GM18519 (cell line): ENCODE results near the gene ZBTB3.
A peak's percentile ranks its signal among the peaks of the same experiment; 100 is the strongest.
"Not testable (repeated sequence)": the region's sequence is repeated elsewhere in the genome, so short reads cannot be mapped to it uniquely, and the experiment has no call there.

Experiments
- ATAC-seq: cut with Tn5 transposase; IDR thresholded peaks from one replicate; pipeline ENCODE4 v1.9.1; 2021; ENCODE audit warnings: mild to moderate bottlenecking, moderate library complexity; ENCODE audit not compliant: unreplicated experiment, low FRiP score

ZBTB3 gene

DNA sequence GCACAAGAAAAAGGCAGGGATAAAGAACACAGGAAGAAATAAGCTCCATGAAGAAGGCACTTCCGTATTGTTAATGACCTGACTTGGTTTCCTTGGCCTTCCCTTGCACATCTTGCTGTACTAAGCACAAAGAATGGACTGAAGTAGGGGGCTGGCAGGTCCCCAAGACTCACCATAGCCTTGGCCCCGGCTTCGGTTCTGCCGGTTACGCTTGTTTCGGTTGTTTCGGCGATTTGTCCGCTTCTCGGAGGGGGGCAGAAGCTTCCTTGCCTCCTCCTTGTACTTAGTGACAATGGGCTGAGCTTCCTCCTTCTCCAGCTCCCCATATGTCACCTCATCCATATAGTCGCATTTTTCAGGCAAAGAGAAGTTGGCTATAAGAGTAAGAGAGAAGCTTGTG is 37.1 kb downstream of the ZBTB3 start:
- ATAC-seq: no peak

DNA sequence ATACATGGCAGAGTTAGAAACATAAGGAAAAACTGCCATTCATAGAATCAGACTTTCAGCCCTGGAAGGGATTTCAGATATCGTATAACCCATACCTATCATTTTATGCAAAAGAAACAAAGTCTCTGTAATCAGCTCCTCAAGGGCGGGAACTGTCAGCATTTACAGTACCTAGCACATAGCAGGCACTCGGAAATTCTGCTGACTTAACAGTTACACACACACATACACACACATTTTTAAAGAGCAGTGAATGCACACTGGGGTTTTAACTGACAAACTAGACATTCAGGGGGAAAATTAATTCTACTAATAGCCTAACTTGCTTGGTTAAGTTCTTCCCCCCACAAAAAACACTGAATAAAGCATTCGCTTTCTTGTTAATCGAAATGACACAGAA is 37.8 kb downstream of the ZBTB3 start:
- no peak for ATAC-seq

DNA sequence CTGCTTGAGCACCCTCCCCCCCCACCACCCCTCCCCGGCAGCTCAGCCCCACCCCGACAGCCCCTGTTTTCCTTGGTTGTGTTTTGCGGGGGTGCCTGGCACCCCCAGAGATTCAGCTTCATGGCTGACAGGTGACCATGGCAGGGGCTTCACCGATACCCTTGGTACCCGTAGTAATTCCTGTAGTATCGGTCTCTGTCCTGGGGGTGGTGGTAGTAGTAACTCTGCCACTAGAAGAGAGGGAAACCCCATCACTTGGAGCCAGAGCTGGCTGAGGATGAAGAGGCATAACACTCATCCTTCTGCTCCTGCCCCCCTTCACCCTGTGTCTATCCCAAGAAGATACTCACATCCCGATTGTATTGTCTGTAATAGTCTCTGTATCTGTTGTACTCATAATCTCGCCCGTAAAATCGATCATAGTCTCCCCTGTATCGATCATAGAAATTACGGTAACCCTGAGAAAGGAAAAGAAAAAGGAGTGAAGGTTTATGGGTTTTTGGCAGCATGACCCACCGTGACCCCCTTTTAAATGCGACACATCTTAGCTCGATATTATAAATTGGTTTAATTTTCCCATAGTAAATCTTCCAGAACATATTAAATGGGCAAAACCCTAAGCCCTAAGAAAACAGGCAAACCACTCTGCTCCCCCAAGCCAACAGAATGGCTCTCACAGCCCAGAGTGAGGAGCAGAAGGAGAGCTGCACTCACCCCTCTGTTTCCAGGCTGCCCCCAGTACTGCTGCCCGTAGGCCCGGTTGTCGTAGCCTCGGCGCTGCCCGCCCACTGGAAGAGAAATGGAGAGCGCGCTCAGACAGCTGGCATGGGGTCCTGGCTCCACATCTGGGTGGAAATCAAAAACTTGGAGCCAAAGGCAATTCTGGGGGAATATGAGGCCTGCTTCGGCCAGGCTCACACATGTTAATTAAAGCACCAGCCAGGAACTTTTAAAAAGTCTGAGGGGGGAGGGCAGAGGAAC is 38.5 kb downstream of the ZBTB3 start:
- ATAC-seq: no peak

DNA sequence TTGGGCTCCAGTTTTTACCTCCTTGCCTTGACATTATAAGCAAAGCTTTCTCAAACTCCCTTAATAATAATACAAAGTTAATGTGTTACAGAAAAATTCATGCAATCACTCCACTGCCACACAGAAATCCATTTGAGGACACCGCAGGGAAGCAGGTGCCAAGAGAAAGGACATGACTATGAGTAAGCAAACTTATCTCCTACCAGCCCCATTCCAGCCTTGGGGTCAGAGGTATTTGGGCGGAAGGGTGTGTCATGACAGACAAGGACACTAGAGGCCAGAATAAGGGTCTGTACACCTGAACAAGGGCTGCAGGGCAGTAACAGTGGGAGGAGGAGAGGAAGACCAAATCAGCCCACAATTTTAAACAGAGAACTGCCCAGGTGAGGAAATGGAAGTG is 40.6 kb downstream of the ZBTB3 start:
- no peak for ATAC-seq

DNA sequence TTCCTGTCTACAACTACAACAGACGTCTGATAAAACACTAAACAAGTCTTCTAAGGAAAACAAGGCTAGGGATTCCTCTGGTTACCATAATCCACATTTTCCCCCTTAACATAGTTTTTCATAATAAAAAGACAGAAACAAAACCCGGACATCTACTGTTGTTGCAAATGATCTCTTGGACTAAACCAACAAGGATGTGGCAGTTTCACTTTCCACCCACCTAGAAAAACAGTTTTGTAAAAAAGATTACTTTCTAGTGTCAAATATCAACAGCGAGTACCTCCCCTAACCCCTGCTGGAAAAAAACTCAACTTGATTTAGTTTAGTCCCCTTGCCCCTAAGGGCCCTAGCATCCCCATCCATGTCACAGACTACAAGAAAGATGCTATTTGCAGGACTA is 41.1 kb downstream of the ZBTB3 start:
- no peak for ATAC-seq

DNA sequence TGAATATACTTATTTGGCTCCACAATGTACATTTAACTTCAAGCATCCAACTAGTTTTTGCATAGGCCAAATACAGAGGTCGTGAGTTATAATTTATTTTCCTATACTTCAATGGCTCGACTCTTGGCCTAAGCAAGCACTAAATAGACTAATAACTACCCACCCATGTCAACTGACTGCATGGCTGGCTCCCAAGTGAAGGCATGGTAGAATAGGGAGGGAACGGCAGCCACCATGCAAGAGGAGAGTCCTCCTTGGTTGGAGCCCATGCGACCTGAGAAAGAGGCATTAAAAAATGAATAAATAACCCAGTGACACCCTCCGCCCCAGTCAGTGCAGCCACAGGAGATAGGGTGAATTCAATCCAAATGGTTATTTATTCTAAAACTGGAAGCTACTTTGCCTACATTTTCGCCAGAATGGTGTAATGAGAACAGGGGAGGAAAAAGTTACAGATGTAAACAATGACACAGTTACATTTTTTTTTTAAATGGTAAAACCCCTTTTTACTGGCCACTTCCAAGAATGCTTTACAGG is 41.6 kb downstream of the ZBTB3 start:
- ATAC-seq: no peak

DNA sequence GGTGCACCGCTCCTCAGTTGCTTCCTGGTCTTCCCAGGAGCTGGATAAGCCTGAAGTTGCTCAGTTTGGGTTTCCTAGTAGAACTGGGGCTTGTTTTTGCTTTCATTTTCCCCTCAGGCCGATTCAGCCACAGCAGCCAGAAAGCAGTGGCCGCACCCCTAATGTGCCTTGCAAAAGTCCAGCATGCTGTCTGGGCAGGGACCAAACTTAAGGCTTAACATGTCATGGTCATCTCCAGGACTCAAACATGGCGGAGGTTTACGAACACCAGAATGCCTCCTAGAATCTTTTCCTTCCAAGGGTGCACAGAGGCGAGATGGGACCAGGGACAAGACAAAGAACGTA is 44.0 kb downstream of the ZBTB3 start:
- no peak for ATAC-seq

DNA sequence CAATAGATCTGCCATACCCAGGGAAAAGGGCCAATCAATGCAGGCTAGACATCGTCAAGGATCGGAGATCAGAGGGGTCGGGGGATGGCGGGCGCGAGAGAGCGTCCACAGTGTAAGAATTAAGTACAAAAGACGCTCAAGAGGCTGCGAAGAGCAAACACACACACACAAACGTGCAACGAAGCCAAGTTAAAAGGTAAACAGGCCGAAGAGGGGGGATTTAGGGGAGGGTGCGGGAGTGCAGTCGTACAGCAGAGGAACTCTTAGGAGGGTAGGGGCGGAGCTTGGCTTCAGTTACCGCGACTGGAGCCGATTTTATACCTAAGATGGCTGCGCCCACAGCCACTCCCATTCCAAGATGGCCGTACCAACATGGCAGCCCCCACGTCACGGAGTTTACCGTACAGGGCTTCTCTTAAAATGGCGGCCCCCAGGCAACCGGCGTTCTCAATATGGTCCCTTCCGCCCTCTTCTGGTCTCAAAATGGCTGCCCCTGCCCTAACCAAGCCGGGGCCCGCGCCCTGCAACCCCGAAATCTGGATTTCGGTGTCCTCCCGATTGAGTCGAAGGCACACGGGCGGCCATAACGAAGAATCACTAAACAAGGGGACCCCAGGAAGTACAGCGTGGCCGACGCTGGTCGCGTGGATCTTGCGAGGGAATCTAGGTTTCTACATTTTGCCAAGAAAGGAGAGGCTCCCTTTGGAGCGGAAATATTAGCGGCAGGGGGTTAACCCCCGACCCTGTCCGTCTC is 44.5 kb downstream of the ZBTB3 start:
- ATAC-seq: peak; percentile 40

DNA sequence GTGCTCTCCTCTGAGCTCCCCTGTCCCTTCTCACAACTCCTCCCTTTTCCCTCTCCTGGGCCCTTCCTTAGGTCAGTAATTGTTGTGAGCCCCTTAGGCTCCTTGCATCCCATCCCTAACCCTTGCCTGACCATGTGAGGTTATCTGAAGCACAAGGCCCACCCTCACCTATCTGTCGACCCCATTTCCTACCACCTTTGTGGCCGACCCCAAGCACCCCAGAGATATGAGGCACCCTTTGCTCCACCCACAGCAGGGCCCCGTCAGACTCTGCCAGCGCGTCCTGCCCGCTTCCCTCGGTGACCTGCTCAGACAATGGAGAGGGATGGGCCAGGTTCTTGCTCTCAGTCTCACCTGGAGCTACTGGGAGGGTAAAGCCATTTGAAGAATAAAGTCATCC is 45.2 kb downstream of the ZBTB3 start:
- ATAC-seq: no peak

DNA sequence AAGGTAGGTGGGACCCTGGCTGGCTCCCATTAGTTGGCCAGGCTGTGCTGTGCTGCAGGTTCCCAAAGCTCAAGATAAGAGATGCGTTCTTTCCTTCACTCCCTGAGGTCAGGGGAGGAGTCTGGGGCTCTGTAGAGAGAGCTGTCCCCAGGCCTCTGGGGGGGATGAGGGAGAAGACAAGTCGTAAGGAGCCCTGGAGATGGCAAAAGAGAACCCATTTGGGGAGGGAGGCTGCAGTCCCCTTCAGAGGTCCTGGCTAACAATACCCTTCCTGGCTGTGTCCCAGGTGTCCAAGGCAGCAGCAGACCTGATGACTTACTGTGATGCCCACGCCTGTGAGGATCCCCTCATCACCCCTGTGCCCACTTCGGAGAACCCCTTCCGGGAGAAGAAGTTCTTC is 45.6 kb downstream of the ZBTB3 start:
- ATAC-seq: no peak

DNA sequence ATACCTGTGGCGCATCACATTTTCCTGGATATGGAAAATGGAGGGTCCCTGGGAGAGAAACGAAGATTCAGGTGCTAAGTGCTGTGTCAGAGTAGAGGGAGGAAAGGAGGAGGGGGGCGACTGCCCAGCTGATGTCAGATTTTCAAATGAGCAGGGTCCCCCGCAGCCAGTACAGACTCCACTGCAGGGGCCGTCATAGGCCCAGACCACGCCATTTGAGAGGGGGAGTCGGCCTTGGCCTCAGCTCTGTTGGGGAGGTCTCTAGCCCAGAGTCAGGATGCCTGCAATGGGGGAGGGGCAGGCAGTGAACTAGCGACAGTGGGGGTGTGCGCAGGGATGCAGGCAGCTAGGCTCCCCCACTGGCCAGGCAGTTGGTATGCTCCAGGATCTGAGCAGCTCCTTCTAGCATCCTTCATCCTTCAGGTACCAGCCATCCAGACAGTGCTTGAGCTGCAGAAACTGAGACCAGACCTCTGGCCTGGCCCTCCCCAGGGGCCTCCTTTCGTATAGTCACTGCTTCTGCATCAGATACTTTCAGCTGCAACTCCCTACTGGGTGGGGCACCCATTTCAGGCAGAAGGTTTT is 46.6 kb downstream of the ZBTB3 start, which contains the start of the genes BSCL2 and GNG3:
Gene BSCL2, minus strand, starts transcription at position 148 of the 585 bp plus-strand sequence. CDS start 229 bp downstream, outside the sequence.
Gene GNG3, plus strand, starts transcription at position 400 of the 585 bp plus-strand sequence. CDS start 620 bp downstream, outside the sequence.
- no peak for ATAC-seq

DNA sequence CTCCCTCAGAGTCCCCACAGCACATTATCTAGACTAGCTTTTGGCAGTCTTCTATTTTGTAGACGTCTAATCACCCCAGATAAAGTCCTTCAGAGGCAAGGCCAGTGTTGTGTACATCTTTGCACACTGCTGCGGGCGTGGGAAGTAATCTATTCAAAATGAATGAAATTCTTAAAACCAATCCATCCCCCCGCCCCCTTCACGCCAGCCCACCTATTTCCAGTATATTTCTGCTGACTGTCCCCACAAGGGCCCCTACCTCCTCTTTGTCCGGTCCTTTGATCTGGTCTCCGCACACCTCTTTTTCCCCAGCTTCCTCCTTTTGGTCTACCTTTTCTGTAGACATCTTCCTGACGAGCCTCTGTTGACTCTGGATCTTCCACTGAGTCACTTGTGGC is 47.1 kb downstream of the ZBTB3 start:
- ATAC-seq: no peak

DNA sequence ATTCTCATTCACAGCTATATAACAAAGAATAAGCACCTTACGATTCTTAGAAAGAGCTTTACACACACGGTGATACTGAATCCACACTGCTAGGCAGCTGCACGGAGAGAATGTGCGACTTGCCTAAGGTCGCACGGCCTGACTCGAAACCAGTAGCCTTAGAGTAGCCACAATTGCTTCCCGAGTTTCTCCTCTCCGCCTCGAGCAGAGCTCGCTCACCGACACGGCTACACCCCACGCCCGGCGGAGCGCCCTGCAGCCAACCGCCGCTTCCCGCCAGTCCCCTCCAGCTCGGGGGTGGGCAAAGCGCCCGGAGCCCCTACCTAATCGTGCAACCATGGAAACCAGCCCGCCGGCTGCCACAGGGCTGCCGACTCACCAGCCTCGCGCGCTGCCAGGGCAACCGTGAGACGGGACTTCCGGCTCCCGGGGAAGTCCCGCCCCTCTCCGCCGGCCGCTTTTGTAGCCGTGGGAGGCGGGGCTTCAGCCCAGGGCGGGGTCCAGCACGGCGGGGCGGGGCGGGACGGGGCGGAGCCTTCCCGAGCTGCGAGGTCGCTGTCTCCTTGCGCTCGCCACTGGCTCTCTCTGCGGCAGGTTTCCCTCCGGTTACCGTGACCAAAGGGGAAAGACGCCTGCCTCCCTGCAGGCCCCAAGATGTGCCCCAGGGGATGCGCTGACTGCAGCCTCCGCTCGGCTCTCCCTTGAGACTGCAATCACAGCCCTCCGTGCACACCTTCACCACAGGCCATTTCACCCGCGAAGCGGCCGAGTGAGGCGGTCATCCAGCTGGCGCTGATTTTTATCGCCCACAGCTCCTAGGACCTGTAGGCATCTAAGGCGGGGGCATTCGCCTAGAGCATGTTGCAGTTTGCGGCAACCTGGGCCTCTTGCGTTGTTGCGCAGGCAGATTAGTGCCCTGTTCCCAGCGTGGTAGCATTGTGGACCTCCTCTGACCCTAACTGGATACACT is 47.8 kb downstream of the ZBTB3 start:
- peak; percentile 37 for ATAC-seq

DNA sequence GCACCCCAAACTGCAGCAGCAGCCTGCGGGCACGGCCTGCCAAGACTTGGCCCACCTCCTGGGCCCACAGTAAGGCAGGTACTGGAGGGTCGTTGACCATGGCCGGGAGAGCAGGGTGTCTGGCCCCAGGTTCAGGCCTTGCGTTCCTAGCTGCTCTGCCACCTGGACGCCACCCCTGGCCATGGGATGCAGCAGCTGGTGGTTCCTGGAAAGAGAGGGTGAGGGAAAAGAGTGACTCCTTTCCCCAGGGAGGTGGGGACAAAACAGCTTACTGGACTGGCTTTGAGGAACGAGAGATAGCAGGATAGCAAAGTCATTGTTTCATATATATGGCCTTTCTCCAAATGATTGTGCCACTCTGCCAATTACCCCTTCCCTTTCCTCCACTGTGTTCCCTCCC is 48.5 kb downstream of the ZBTB3 start:
- no peak for ATAC-seq

DNA sequence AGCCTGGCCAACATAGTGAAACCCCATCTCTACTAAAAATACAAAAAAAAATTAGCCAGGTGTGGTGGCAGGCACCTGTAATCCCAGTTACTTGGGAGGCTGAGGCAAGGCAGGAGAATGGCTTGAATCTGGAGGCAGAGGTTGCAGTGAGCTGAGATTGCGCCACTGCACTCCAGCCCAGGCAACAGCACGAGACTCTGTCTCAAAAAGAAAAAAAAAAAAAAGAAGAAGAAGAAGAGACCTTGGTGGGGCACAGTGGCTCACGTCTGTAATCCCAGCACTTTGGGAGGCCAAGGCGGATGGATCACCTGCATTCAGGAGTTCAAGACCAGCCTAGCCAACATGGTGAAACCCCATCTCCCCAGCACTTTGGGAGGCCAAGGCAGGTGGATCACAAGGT is 50.0 kb downstream of the ZBTB3 start:
- ATAC-seq: not testable (repeated sequence)

DNA sequence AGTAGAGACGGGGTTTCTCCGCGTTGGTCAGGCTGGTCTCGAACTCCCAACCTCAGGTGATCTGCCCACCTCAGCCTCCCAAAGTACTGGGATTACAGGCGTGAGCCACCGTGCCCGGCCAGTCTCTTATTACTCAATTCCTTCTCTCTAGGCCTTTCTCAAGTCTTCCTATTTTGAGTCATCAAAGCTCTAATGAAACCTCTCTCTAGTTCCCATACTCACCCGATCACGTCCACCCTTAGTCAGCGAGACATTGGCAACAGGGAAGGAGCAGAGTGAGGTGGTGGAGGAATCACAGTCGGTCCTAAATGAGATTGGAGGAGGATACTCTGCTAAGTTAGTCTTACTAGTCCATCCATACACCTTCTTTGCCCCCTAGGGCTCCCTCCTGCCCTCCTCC is 51.7 kb downstream of the ZBTB3 start:
- no peak for ATAC-seq
